ENCODE data around the gene DPRX.

The DPRX gene

DNA sequence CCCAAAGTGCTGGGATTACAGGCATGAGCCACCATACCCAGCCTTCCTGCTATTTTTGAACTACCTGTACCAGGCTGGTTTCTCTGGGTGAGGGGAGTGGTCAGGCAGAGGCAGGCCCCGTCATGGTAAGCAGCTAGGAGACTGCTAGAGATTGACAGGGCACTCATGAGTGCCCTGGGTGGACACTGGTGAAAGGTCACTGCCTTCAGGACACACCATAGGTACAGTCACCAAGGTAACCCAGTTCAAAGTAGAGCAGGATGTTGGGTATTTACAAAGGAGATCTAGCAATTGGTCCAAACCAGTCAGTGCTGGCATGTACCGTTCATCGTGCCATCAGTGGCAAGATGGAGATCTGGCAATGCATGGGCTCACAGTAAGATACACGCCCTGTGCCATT lies 25.5 kb downstream of the DPRX start:
- Histone ChIP-seq H2AFZ (ENCODE audit: low read length) (no peak overlapping the region), H3K79me2 (ENCODE audit: low read length) (no peaks in the 10 kb centered on the region), H3K4me3 (ENCODE audit: low read length) (no peak overlapping the region), H4K20me1 (ENCODE audit: insufficient read depth, low read length) (no peaks in the 10 kb centered on the region), H3K9me2 (replicated peaks; ENCODE audit: insufficient read depth, low read length) (no peaks in the 10 kb centered on the region), H3K36me3 (replicated peaks; ENCODE audit: insufficient read depth, low read length) (no peaks in the 10 kb centered on the region), H3K27me3 (replicated peaks; ENCODE audit: insufficient read depth, low read length) (no peaks in the 10 kb centered on the region), H3K4me2 (ENCODE audit: low read depth, low read length) (no peak overlapping the region), H3F3A (ENCODE audit: insufficient read depth, low read length) (no peaks in the 10 kb centered on the region), H3K4me1 (ENCODE audit: low read length) (no peaks in the 10 kb centered on the region), H3K9me3 (replicated peaks; ENCODE audit: insufficient read depth, low read length) (peaks cover 5% of the 10 kb centered on the region; the same call in 1 of the 2 replicates), H3K9ac (ENCODE audit: low read length) (no peak overlapping the region), H3K27ac (ENCODE audit: low read length) (no peak overlapping the region)
- TF ChIP-seq EZH2phosphoT487 (IDR thresholded peaks at IDR 0.05; ENCODE audit: low read length) (no peak), EZH2 (optimal IDR thresholded peaks at IDR 0.05; ENCODE audit: low read depth, low read length) (no peak), CTCF (IDR thresholded peaks at IDR 0.05; ENCODE audit: low read length) (no peak)
- DNase-seq, result no peak

DNA sequence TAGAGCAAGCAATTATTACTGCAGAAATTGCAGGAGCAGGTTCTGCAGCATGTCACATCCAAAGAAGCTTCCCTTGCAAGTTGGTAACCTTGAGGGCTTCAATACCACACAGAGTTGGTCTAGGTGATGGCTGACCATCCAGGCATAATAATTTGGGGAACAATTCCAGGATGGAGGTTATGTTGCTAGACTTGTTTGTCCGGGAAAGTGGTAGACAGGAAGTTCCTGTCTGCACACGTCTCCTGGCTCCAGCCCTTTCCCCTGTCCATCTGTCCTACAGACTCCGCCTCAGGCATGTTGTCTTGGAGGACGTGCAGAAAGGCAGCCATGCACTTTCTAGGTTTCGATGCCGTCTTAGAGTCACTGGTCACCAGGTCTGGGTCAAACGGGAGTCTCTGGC lies 26.0 kb downstream of the DPRX start:
- Histone ChIP-seq H2AFZ (ENCODE audit: low read length) (no peak overlapping the region), H3K27me3 (replicated peaks; ENCODE audit: insufficient read depth, low read length) (no peaks in the 10 kb centered on the region), H3K9me2 (replicated peaks; ENCODE audit: insufficient read depth, low read length) (no peaks in the 10 kb centered on the region), H3K4me2 (ENCODE audit: low read depth, low read length) (no peak overlapping the region), H4K20me1 (ENCODE audit: insufficient read depth, low read length) (no peaks in the 10 kb centered on the region), H3K4me3 (ENCODE audit: low read length) (no peak overlapping the region), H3K27ac (ENCODE audit: low read length) (no peak overlapping the region), H3K9me3 (replicated peaks; ENCODE audit: insufficient read depth, low read length) (peaks cover 5% of the 10 kb centered on the region; the same call in 1 of the 2 replicates), H3K4me1 (ENCODE audit: low read length) (no peaks in the 10 kb centered on the region), H3F3A (ENCODE audit: insufficient read depth, low read length) (no peaks in the 10 kb centered on the region), H3K36me3 (replicated peaks; ENCODE audit: insufficient read depth, low read length) (no peaks in the 10 kb centered on the region), H3K79me2 (ENCODE audit: low read length) (no peaks in the 10 kb centered on the region), H3K9ac (ENCODE audit: low read length) (no peak overlapping the region)
- TF ChIP-seq EZH2phosphoT487 (IDR thresholded peaks at IDR 0.05; ENCODE audit: low read length), result no peak
- no peak for TF ChIP-seq CTCF (IDR thresholded peaks at IDR 0.05; ENCODE audit: low read length)
- TF ChIP-seq EZH2 (optimal IDR thresholded peaks at IDR 0.05; ENCODE audit: low read depth, low read length), result no peak
- no peak for DNase-seq

GRCh38 chr19:53659292-53659691 lies 27.5 kb downstream of the DPRX start:
- Histone ChIP-seq H3K36me3 (replicated peaks; ENCODE audit: insufficient read depth, low read length) (no peaks in the 10 kb centered on the region), H2AFZ (ENCODE audit: low read length) (no peak overlapping the region), H3K27ac (ENCODE audit: low read length) (no peak overlapping the region), H3K4me1 (ENCODE audit: low read length) (no peaks in the 10 kb centered on the region), H3K9me2 (replicated peaks; ENCODE audit: insufficient read depth, low read length) (no peaks in the 10 kb centered on the region), H3K9me3 (replicated peaks; ENCODE audit: insufficient read depth, low read length) (peaks cover 5% of the 10 kb centered on the region; the same call in 1 of the 2 replicates), H3F3A (ENCODE audit: insufficient read depth, low read length) (no peaks in the 10 kb centered on the region), H3K4me3 (ENCODE audit: low read length) (no peak overlapping the region), H4K20me1 (ENCODE audit: insufficient read depth, low read length) (no peaks in the 10 kb centered on the region), H3K9ac (ENCODE audit: low read length) (no peak overlapping the region), H3K79me2 (ENCODE audit: low read length) (no peaks in the 10 kb centered on the region), H3K4me2 (ENCODE audit: low read depth, low read length) (no peak overlapping the region), H3K27me3 (replicated peaks; ENCODE audit: insufficient read depth, low read length) (no peaks in the 10 kb centered on the region)
- TF ChIP-seq EZH2phosphoT487 (IDR thresholded peaks at IDR 0.05; ENCODE audit: low read length), result no peak
- no peak for DNase-seq

- no peak for DNase-seq
- H3K9ac ChIP-seq (ENCODE audit: low read length), result no peak overlapping the region
- no peak overlapping the region for H2AFZ ChIP-seq (ENCODE audit: low read length)
- no peaks in the 10 kb centered on the region for H3K9me2 ChIP-seq (replicated peaks; ENCODE audit: insufficient read depth, low read length)
- H3K36me3 ChIP-seq (replicated peaks; ENCODE audit: insufficient read depth, low read length), result no peaks in the 10 kb centered on the region
- H3K79me2 ChIP-seq (ENCODE audit: low read length), result no peaks in the 10 kb centered on the region
- H3K4me1 ChIP-seq (ENCODE audit: low read length), result no peaks in the 10 kb centered on the region
- no peaks in the 10 kb centered on the region for H3K9me3 ChIP-seq (replicated peaks; ENCODE audit: insufficient read depth, low read length)
- H3K27me3 ChIP-seq (replicated peaks; ENCODE audit: insufficient read depth, low read length), result no peaks in the 10 kb centered on the region
- no peak for TF ChIP-seq EZH2 (optimal IDR thresholded peaks at IDR 0.05; ENCODE audit: low read depth, low read length)
- no peak for TF ChIP-seq EZH2phosphoT487 (IDR thresholded peaks at IDR 0.05; ENCODE audit: low read length)
- no peak for TF ChIP-seq CTCF (IDR thresholded peaks at IDR 0.05; ENCODE audit: low read length)
- no peaks in the 10 kb centered on the region for H4K20me1 ChIP-seq (ENCODE audit: insufficient read depth, low read length)
- H3K4me2 ChIP-seq (ENCODE audit: low read depth, low read length), result no peak overlapping the region
- no peak overlapping the region for H3K27ac ChIP-seq (ENCODE audit: low read length)
- no peak overlapping the region for H3K4me3 ChIP-seq (ENCODE audit: low read length)
- no peaks in the 10 kb centered on the region for H3F3A ChIP-seq (ENCODE audit: insufficient read depth, low read length)
Measured at GRCh38 chr19:53660584-53660983, 28.8 kb downstream of the DPRX start.
